H1 (cell line): ENCODE data around the gene LBH. TPM values are rescaled to one million over a fixed set of nuclear protein-coding genes. Genes with fewer than 3 reads are reported as not detected.

Experiments used
- ATF3 ChIP-seq: IDR thresholded peaks from 2 replicates; pipeline ENCODE4 v1.6.1; 2011; ENCODE audit warnings: low read depth, mild to moderate bottlenecking, low read length; ENCODE audit not compliant: insufficient read depth
- GTF2F1 ChIP-seq: IDR thresholded peaks from 2 replicates; pipeline ENCODE4 v1.6.1; 2012; ENCODE audit warnings: low read depth, low read length, improper control_type of control experiment, borderline replicate concordance
- NRF1 ChIP-seq: IDR thresholded peaks from 2 replicates; pipeline ENCODE4 v1.6.1; 2011; ENCODE audit warnings: mild to moderate bottlenecking, low read depth, low read length, improper control_type of control experiment
- POU5F1 ChIP-seq: IDR thresholded peaks from 2 replicates; pipeline ENCODE4 v1.6.1; 2011; ENCODE audit warnings: low read depth, mild to moderate bottlenecking, low read length, moderate library complexity
- RFX5 ChIP-seq: IDR thresholded peaks from 2 replicates; pipeline ENCODE4 v1.6.1; 2011; ENCODE audit warnings: low read depth, low read length, improper control_type of control experiment, borderline replicate concordance
- SIX5 ChIP-seq: IDR thresholded peaks from 2 replicates; pipeline ENCODE4 v1.6.1; 2011; ENCODE audit warnings: mild to moderate bottlenecking, low read depth, low read length
- SP1 ChIP-seq: IDR thresholded peaks from 2 replicates; pipeline ENCODE4 v1.6.1; 2011; ENCODE audit warnings: low read depth, low read length
- TEAD4 ChIP-seq: IDR thresholded peaks from 2 replicates; pipeline ENCODE4 v1.6.1; 2012; ENCODE audit warnings: low read depth, low read length, inconsistent platforms, mixed read lengths
- USF2 ChIP-seq: IDR thresholded peaks from 2 replicates; pipeline ENCODE4 v1.6.1; 2011; ENCODE audit warnings: low read length, improper control_type of control experiment
- polyA plus RNA-seq, 7 experiments: library from polyadenylated mRNA; depleted of rRNA in 3 of 7; stranded (reverse) in 5 of 7; unstranded in 2 of 7; fragments of >200 nt in 5 of 7; fragments of 200-250 nt in 2 of 7; gene quantifications; 1 replicate in 5 of 7; 2 replicates in 1 of 7; 4 replicates in 1 of 7; pipeline versions ENCODE4 v1.2.1 to v1.2.3, GENCODE V29; 2011 to 2013; ENCODE audit warnings: missing spikeins in 2 of 7, mixed read lengths in 2 of 7
- total RNA-seq: library from RNA; stranded (reverse); fragmentation: NEBNext Ultra II Directional; extraction: Animal tissue kit (Norgen Biotek cat#: 25700); gene quantifications from 2 replicates; pipeline ENCODE4 v1.2.1, GENCODE V29; 2021
- TF ChIP-seq, protein P1 (sequence below): fragments of 300-600 bp; sonication (generic); IDR thresholded peaks from 2 replicates; pipeline ENCODE4 v1.7.1; 2012; ENCODE audit warnings: low read length, moderate library complexity, mild to moderate bottlenecking, inconsistent platforms; ENCODE audit not compliant: insufficient replicate concordance

LBH gene
- total and polyA plus RNA-seq, 2 of the 8 experiments (the other 6 are each of a cell fraction or from before 2014, with no cell fraction given) = 25.7 to 34.5 TPM

DNA sequence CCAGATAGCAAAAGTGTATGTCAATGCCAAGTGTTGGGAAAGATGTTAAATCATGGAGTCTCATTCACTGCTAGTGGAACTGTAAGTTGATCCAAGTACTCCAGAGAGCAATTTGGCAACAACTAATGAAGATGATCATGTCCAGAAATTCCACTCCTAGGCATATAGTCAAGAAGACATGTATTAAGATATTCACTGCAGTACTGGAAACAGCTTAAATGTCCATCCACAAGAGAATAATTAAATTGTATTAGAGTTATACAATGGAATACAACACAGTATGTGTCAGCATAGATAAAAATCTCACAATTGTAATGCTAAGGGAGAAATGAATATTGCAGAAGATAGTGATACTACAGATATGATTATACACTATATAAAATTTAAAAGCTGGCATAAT is 15.2 kb upstream of the LBH start (continued):
- no peak for TF ChIP-seq ATF3
- TF ChIP-seq POU5F1 = no peak
- TF ChIP-seq TEAD4 = no peak
- TF ChIP-seq, protein P1, sequence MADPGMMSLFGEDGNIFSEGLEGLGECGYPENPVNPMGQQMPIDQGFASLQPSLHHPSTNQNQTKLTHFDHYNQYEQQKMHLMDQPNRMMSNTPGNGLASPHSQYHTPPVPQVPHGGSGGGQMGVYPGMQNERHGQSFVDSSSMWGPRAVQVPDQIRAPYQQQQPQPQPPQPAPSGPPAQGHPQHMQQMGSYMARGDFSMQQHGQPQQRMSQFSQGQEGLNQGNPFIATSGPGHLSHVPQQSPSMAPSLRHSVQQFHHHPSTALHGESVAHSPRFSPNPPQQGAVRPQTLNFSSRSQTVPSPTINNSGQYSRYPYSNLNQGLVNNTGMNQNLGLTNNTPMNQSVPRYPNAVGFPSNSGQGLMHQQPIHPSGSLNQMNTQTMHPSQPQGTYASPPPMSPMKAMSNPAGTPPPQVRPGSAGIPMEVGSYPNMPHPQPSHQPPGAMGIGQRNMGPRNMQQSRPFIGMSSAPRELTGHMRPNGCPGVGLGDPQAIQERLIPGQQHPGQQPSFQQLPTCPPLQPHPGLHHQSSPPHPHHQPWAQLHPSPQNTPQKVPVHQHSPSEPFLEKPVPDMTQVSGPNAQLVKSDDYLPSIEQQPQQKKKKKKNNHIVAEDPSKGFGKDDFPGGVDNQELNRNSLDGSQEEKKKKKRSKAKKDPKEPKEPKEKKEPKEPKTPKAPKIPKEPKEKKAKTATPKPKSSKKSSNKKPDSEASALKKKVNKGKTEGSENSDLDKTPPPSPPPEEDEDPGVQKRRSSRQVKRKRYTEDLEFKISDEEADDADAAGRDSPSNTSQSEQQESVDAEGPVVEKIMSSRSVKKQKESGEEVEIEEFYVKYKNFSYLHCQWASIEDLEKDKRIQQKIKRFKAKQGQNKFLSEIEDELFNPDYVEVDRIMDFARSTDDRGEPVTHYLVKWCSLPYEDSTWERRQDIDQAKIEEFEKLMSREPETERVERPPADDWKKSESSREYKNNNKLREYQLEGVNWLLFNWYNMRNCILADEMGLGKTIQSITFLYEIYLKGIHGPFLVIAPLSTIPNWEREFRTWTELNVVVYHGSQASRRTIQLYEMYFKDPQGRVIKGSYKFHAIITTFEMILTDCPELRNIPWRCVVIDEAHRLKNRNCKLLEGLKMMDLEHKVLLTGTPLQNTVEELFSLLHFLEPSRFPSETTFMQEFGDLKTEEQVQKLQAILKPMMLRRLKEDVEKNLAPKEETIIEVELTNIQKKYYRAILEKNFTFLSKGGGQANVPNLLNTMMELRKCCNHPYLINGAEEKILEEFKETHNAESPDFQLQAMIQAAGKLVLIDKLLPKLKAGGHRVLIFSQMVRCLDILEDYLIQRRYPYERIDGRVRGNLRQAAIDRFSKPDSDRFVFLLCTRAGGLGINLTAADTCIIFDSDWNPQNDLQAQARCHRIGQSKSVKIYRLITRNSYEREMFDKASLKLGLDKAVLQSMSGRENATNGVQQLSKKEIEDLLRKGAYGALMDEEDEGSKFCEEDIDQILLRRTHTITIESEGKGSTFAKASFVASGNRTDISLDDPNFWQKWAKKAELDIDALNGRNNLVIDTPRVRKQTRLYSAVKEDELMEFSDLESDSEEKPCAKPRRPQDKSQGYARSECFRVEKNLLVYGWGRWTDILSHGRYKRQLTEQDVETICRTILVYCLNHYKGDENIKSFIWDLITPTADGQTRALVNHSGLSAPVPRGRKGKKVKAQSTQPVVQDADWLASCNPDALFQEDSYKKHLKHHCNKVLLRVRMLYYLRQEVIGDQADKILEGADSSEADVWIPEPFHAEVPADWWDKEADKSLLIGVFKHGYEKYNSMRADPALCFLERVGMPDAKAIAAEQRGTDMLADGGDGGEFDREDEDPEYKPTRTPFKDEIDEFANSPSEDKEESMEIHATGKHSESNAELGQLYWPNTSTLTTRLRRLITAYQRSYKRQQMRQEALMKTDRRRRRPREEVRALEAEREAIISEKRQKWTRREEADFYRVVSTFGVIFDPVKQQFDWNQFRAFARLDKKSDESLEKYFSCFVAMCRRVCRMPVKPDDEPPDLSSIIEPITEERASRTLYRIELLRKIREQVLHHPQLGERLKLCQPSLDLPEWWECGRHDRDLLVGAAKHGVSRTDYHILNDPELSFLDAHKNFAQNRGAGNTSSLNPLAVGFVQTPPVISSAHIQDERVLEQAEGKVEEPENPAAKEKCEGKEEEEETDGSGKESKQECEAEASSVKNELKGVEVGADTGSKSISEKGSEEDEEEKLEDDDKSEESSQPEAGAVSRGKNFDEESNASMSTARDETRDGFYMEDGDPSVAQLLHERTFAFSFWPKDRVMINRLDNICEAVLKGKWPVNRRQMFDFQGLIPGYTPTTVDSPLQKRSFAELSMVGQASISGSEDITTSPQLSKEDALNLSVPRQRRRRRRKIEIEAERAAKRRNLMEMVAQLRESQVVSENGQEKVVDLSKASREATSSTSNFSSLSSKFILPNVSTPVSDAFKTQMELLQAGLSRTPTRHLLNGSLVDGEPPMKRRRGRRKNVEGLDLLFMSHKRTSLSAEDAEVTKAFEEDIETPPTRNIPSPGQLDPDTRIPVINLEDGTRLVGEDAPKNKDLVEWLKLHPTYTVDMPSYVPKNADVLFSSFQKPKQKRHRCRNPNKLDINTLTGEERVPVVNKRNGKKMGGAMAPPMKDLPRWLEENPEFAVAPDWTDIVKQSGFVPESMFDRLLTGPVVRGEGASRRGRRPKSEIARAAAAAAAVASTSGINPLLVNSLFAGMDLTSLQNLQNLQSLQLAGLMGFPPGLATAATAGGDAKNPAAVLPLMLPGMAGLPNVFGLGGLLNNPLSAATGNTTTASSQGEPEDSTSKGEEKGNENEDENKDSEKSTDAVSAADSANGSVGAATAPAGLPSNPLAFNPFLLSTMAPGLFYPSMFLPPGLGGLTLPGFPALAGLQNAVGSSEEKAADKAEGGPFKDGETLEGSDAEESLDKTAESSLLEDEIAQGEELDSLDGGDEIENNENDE = no peak
- TF ChIP-seq SIX5 = no peak
- TF ChIP-seq NRF1 = no peak
- TF ChIP-seq GTF2F1 = no peak
- TF ChIP-seq USF2 = no peak
- no peak for TF ChIP-seq SP1
- no peak for TF ChIP-seq RFX5
